Measurements from ENCODE around the gene AAK1. TPM values are rescaled to one million over a fixed set of nuclear protein-coding genes. Genes with fewer than 3 reads are reported as not detected.
A peak's percentile ranks its signal among the peaks of the same experiment; 100 is the strongest.

The AAK1 gene
- total RNA-seq, 2 experiments from 2014 or later: 119 to 121 TPM

GRCh38 chr2:69482471-69482870 is 161.1 kb downstream of the AAK1 start:
- peaks cover 22% of the 10 kb centered on the region for H3K4me1 Mint-ChIP-seq
- ChIA-PET CTCF (no interaction called here), POLR2A (no interaction called here)
- no peak for DNase-seq
- H3K4me3 Mint-ChIP-seq: no peak overlapping the region
- H3K27ac Mint-ChIP-seq: peak overlapping the region; percentile 17
- no peaks in the 10 kb centered on the region for H3K9me3 Mint-ChIP-seq
- no peaks in the 10 kb centered on the region for H3K27me3 Mint-ChIP-seq
- H3K36me3 Mint-ChIP-seq (ENCODE audit: low read depth): peaks cover 58% of the 10 kb centered on the region

DNA sequence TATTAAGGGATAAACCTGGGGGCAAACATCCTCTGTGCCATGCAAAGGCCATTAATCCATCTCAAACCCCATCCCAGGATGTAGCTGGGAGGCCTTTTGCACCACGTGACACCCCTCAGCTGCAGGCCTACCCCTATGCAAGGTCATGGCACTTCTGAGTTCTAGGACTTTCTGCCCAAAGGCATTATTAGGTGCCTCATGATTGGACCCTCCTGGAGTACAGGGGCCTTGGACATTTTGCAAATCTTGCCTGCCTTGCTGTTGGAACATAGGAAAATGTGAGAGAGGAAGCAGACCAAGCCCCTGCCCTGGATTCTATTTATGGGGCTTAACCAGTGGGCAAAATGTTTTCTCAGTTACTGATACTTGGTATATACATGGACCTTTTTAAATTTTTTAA is 162.1 kb downstream of the AAK1 start:
- no peaks in the 10 kb centered on the region for H3K27me3 Mint-ChIP-seq
- peaks cover 56% of the 10 kb centered on the region for H3K36me3 Mint-ChIP-seq (ENCODE audit: low read depth)
- ChIA-PET CTCF (interaction anchor here (0.7 to 1.7 kb wide), 3 partner anchors 13 to 116 kb away, joined by 3 to 4 read pairs (median 3); no protein-coding TSS in a partner anchor), POLR2A (no interaction called here)
- no peaks in the 10 kb centered on the region for H3K9me3 Mint-ChIP-seq
- DNase-seq: no peak
- H3K4me1 Mint-ChIP-seq: peaks cover 32% of the 10 kb centered on the region
- H3K27ac Mint-ChIP-seq: no peak overlapping the region
- H3K4me3 Mint-ChIP-seq: no peak overlapping the region

- H3K4me1 Mint-ChIP-seq: peaks cover 36% of the 10 kb centered on the region
- DNase-seq: no peak
- peak overlapping the region; percentile 20 for H3K27ac Mint-ChIP-seq
- ChIA-PET CTCF (interaction anchor here (0.5 to 1.7 kb wide), 3 partner anchors 10 to 1314 kb away, joined by 3 to 5 read pairs (median 3); partner anchors contain the start of gene NFU1), POLR2A (no interaction called here)
- H3K36me3 Mint-ChIP-seq (ENCODE audit: low read depth): peaks cover 52% of the 10 kb centered on the region
- no peaks in the 10 kb centered on the region for H3K9me3 Mint-ChIP-seq
- no peak overlapping the region for H3K4me3 Mint-ChIP-seq
- H3K27me3 Mint-ChIP-seq: no peaks in the 10 kb centered on the region
Observed at GRCh38 chr2:69477627-69478026, 165.9 kb downstream of the AAK1 start.

DNA sequence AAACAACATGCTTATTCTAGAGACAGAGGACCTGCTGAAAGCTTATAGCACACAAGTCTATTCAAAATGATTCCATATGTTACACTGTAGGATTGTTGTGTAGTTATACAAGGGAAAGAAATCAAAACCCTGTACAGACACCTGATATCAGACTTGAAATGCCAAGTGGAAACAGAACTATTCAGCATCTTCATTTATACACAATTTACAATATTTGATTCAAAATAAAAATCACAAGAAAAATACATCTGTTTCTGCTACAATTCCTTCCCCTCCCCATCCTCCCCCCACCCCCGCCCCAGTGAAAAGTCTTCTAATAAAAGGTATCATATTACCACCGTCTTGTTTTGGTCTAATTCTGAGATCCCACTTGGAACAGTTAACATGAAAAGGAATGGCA is 168.9 kb downstream of the AAK1 start:
- Mint-ChIP-seq H3K36me3 (ENCODE audit: low read depth) (peaks cover 49% of the 10 kb centered on the region), H3K4me3 (no peak overlapping the region), H3K9me3 (no peaks in the 10 kb centered on the region), H3K27me3 (no peaks in the 10 kb centered on the region), H3K27ac (no peak overlapping the region), H3K4me1 (peaks cover 36% of the 10 kb centered on the region)
- ChIA-PET CTCF (interaction anchor here (2.2 kb wide), 1 partner anchor 9 kb away, joined by 7 read pairs; no protein-coding TSS in a partner anchor), POLR2A (no interaction called here)
- no peak for DNase-seq

GRCh38 chr2:69471793-69472192 is 171.7 kb downstream of the AAK1 start:
- ChIA-PET POLR2A (no interaction called here), CTCF (no interaction called here)
- Mint-ChIP-seq H3K36me3 (ENCODE audit: low read depth) (peaks cover 41% of the 10 kb centered on the region), H3K27ac (no peak overlapping the region), H3K27me3 (no peaks in the 10 kb centered on the region), H3K4me3 (no peak overlapping the region), H3K9me3 (no peaks in the 10 kb centered on the region), H3K4me1 (peaks cover 17% of the 10 kb centered on the region)
- DNase-seq: no peak

GRCh38 chr2:69470911-69471310 is 172.6 kb downstream of the AAK1 start:
- ChIA-PET CTCF (interaction anchor here (1.8 kb wide), 1 partner anchor 34 kb away, joined by 4 read pairs; the partner anchor contains the start of gene NFU1), POLR2A (no interaction called here)
- Mint-ChIP-seq H3K27me3 (no peaks in the 10 kb centered on the region), H3K4me3 (no peak overlapping the region), H3K9me3 (no peaks in the 10 kb centered on the region), H3K36me3 (ENCODE audit: low read depth) (peaks cover 45% of the 10 kb centered on the region), H3K27ac (no peak overlapping the region), H3K4me1 (peaks cover 9% of the 10 kb centered on the region)
- no peak for DNase-seq

GRCh38 chr2:69469784-69470183 is 173.8 kb downstream of the AAK1 start:
- CTCF ChIA-PET: interaction anchor here (1.8 kb wide), 1 partner anchor 33 kb away, joined by 4 read pairs; the partner anchor contains the start of gene NFU1

DNA sequence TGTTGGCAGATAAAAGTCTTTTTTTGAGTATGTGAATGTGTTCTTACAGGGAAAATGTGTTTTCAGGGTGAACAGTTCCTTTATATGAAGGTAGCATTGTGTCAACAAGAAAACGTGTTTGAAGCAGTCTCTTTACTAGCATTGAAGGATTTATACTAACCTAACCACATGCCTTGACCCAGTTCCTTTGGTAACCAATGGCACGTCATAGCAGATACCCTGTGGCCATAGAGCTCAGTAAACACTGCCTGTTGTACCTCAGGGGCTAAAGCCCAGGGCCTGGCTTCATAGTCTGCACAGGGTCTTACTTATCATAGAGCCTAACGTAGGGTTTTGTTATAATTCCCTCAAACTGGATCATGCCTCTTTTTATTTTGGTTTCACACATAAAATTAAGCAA is 174.2 kb downstream of the AAK1 start:
- H3K4me1 Mint-ChIP-seq: no peaks in the 10 kb centered on the region
- H3K9me3 Mint-ChIP-seq: no peaks in the 10 kb centered on the region
- peaks cover 50% of the 10 kb centered on the region for H3K36me3 Mint-ChIP-seq (ENCODE audit: low read depth)
- no peak overlapping the region for H3K27ac Mint-ChIP-seq
- no peaks in the 10 kb centered on the region for H3K27me3 Mint-ChIP-seq
- no peak for DNase-seq
- ChIA-PET POLR2A (no interaction called here), CTCF (no interaction called here)
- no peak overlapping the region for H3K4me3 Mint-ChIP-seq

More at GRCh38 chr2:69469784-69470183, 173.8 kb downstream of the AAK1 start:
- H3K9me3 Mint-ChIP-seq: no peaks in the 10 kb centered on the region
- no peak overlapping the region for H3K4me3 Mint-ChIP-seq
- no peak overlapping the region for H3K27ac Mint-ChIP-seq
- peaks cover 46% of the 10 kb centered on the region for H3K36me3 Mint-ChIP-seq (ENCODE audit: low read depth)
- no peaks in the 10 kb centered on the region for H3K27me3 Mint-ChIP-seq
- no peak for DNase-seq
- POLR2A ChIA-PET: no interaction called here
- H3K4me1 Mint-ChIP-seq: no peaks in the 10 kb centered on the region

DNA sequence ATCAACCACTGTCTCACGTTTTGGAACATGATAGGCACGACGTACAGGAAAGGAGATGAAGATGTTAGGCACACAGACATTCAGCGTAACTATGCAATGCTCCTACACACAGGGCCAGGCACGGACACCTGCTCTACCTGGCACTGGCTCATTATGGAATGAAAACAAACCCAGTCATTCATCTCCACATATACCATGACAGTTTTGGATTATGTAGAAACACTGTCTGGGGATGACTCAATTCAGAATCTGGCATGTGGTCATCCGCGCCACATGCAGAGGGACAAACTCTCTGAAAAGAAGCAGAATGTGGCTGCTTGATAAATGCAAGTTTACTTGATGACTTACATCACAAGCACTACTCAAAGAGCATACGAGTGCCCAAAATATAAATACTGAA is 176.8 kb downstream of the AAK1 start:
- POLR2A ChIA-PET: no interaction called here

GRCh38 chr2:69465513-69466456 is 177.8 kb downstream of the AAK1 start:
- no peaks in the 10 kb centered on the region for H3K9me3 Mint-ChIP-seq
- ChIA-PET CTCF (interaction anchor here (1.0 to 2.0 kb wide), 5 partner anchors 9 to 124 kb away, joined by 3 to 7 read pairs (median 4); partner anchors contain the start of gene NFU1), POLR2A (interaction anchor here (0.6 kb wide), 1 partner anchor 1372 kb away, joined by 3 read pairs; no protein-coding TSS in a partner anchor)

More for the DNA sequence above, 176.8 kb downstream of the AAK1 start:
- CTCF ChIA-PET: interaction anchor here (1.3 to 2.0 kb wide), 2 partner anchors 9 to 10 kb away, joined by 4 to 7 read pairs; no protein-coding TSS in a partner anchor
- no peaks in the 10 kb centered on the region for H3K4me1 Mint-ChIP-seq
- H3K27me3 Mint-ChIP-seq: no peaks in the 10 kb centered on the region
- H3K27ac Mint-ChIP-seq: no peak overlapping the region
- H3K9me3 Mint-ChIP-seq: no peaks in the 10 kb centered on the region
- peaks cover 67% of the 10 kb centered on the region for H3K36me3 Mint-ChIP-seq (ENCODE audit: low read depth)
- no peak for DNase-seq
- H3K4me3 Mint-ChIP-seq: no peak overlapping the region

GRCh38 chr2:69464575-69464974 is 179.0 kb downstream of the AAK1 start:
- Mint-ChIP-seq H3K9me3 (no peaks in the 10 kb centered on the region), H3K27me3 (no peaks in the 10 kb centered on the region), H3K27ac (no peak overlapping the region), H3K4me3 (no peak overlapping the region), H3K36me3 (ENCODE audit: low read depth) (peaks cover 68% of the 10 kb centered on the region), H3K4me1 (no peaks in the 10 kb centered on the region)
- ChIA-PET POLR2A (interaction anchor here (0.6 kb wide), 1 partner anchor 1373 kb away, joined by 3 read pairs; no protein-coding TSS in a partner anchor), CTCF (interaction anchor here (2.0 kb wide), 1 partner anchor 11 kb away, joined by 7 read pairs; no protein-coding TSS in a partner anchor)
- DNase-seq: no peak

More at GRCh38 chr2:69465513-69466456, 177.8 kb downstream of the AAK1 start:
- H3K4me1 Mint-ChIP-seq: no peaks in the 10 kb centered on the region
- H3K4me3 Mint-ChIP-seq: no peak overlapping the region
- no peak for DNase-seq
- no peak overlapping the region for H3K27ac Mint-ChIP-seq
- H3K36me3 Mint-ChIP-seq (ENCODE audit: low read depth): peaks cover 73% of the 10 kb centered on the region
- H3K27me3 Mint-ChIP-seq: no peaks in the 10 kb centered on the region

DNA sequence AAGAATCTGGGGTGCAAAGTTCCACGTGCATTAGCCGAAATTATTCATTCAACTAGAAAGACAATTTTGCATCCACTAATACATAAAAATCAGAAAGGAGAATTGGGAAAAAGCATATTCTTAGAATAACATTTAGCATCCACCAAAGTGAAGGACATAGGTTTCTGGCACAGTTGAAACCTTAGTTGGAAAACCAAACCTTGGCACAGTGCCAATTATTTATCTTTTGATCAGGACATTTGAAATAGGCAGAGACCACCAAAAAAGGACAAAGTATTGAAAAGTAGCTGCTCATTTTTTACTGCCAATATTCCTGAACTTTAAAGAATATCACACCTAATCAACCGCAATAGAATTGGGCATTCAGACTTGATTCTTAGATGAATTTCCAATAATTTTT is 180.8 kb downstream of the AAK1 start:
- Mint-ChIP-seq H3K27ac (no peak overlapping the region), H3K27me3 (no peaks in the 10 kb centered on the region), H3K4me3 (no peak overlapping the region), H3K9me3 (no peaks in the 10 kb centered on the region), H3K4me1 (no peaks in the 10 kb centered on the region), H3K36me3 (ENCODE audit: low read depth) (peaks cover 58% of the 10 kb centered on the region)
- CTCF ChIA-PET: no interaction called here
- no peak for DNase-seq
- POLR2A ChIA-PET: no interaction called here

DNA sequence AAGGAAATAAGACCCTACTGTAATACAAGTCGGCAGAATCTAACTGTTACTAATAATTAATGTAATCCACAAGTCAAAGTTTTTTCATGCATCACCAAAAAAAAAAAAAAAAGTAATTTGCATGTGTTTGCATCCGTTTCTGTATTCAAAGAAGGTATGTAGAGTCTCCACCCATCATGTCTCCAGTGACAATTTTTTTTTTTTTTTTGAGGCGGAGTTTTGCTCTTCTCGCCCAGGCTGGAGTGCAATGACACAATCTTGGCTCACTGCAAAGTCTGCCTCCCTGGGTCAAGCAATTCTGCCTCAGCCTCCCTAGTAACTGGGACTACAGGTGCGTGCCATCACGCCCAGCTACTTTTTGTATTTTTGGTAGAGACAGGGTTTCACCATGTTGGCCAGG is 182.1 kb downstream of the AAK1 start:
- CTCF ChIA-PET: no interaction called here
- DNase-seq: no peak
- peaks cover 51% of the 10 kb centered on the region for H3K36me3 Mint-ChIP-seq (ENCODE audit: low read depth)
- H3K27ac Mint-ChIP-seq: no peak overlapping the region
- H3K9me3 Mint-ChIP-seq: no peaks in the 10 kb centered on the region
- H3K4me1 Mint-ChIP-seq: no peaks in the 10 kb centered on the region
- H3K4me3 Mint-ChIP-seq: no peak overlapping the region
- POLR2A ChIA-PET: no interaction called here
- no peaks in the 10 kb centered on the region for H3K27me3 Mint-ChIP-seq

All from activated CD4-positive, alpha-beta T cell treated with anti-CD3 and anti-CD28 coated beads, Interleukin-2, amount 10 ng/mL, durations not matched to agents 7 days and 5 days (primary cell).